CD8-positive, alpha-beta memory T cell (primary cell): ENCODE measurements around the gene DNAH5. TPM values are rescaled to one million over a fixed set of nuclear protein-coding genes. Genes with fewer than 3 reads are reported as not detected.

ENCODE experiments used
- CTCF ChIA-PET: fragments of 350-600 bp; sonication (Branson Sonifier 250); formaldehyde crosslinking; loops from one replicate; lab custom pipeline; 2021; ENCODE audit warnings: antibody characterized with exemption; lab: Charles Lee
- POLR2A ChIA-PET: fragments of 350-600 bp; sonication (Branson Sonifier 250); formaldehyde crosslinking; loops from one replicate; lab custom pipeline; 2021; ENCODE audit warnings: antibody characterized with exemption; lab: Charles Lee
- DNase-seq, 5 donors: peaks; one replicate each; pipeline versions ENCODE4 v3.0.0 to v3.0.0-alpha.2; 2020 to 2022; ENCODE audit warnings: mixed read lengths in 1 of 5
- H3K27ac ChIP-seq: one replicate; pipeline ENCODE4 v1.7.0; 2013; ENCODE audit warnings: low read depth, mild to moderate bottlenecking, low read length, moderate library complexity
- H3K27me3 ChIP-seq: 2 replicates; pipeline ENCODE4 v1.7.0; 2013; ENCODE audit warnings: low read length, mild to moderate bottlenecking; ENCODE audit not compliant: insufficient read depth, poor library complexity, severe bottlenecking
- H3K36me3 ChIP-seq: 2 replicates; pipeline ENCODE4 v1.7.0; 2013; ENCODE audit warnings: mild to moderate bottlenecking, low read length, moderate library complexity; ENCODE audit not compliant: insufficient read depth
- H3K4me1 ChIP-seq: 2 replicates; pipeline ENCODE4 v1.7.0; 2013; ENCODE audit warnings: mild to moderate bottlenecking, low read length, moderate library complexity; ENCODE audit not compliant: insufficient read depth
- H3K4me3 ChIP-seq: 2 replicates; pipeline ENCODE4 v1.7.0; 2013; ENCODE audit warnings: mild to moderate bottlenecking, low read length
- H3K9me3 ChIP-seq: 2 replicates; pipeline ENCODE4 v1.7.0; 2013; ENCODE audit warnings: mild to moderate bottlenecking, low read length
- H3K27ac Mint-ChIP-seq, 8 donors: one replicate each; pipeline ENCODE4 v1.8.0; 2020 to 2021; ENCODE audit warnings: mixed read lengths in 8 of 8, mild to moderate bottlenecking in 6 of 8, inconsistent platforms in 3 of 8, moderate library complexity in 3 of 8
- H3K27me3 Mint-ChIP-seq, 2 donors: one replicate each; pipeline ENCODE4 v1.8.0; 2020 to 2021; ENCODE audit warnings: mixed read lengths in 2 of 2, mild to moderate bottlenecking in 1 of 2, moderate library complexity in 1 of 2
- H3K36me3 Mint-ChIP-seq, 3 donors: one replicate each; pipeline ENCODE4 v1.8.0; 2020 to 2021; ENCODE audit warnings: mixed read lengths in 3 of 3, inconsistent platforms in 1 of 3, mild to moderate bottlenecking in 1 of 3
- H3K4me1 Mint-ChIP-seq, 3 donors: one replicate each; pipeline ENCODE4 v1.8.0; 2020 to 2021; ENCODE audit warnings: mixed read lengths in 3 of 3, inconsistent platforms in 1 of 3, mild to moderate bottlenecking in 1 of 3
- H3K4me3 Mint-ChIP-seq, 7 donors: one replicate each; pipeline ENCODE4 v1.8.0; 2020 to 2021; ENCODE audit warnings: mixed read lengths in 7 of 7, mild to moderate bottlenecking in 6 of 7, moderate library complexity in 4 of 7, inconsistent platforms in 2 of 7
- H3K9me3 Mint-ChIP-seq, 5 donors: one replicate each; pipeline ENCODE4 v1.8.0; 2020 to 2022; ENCODE audit warnings: mixed read lengths in 5 of 5, mild to moderate bottlenecking in 3 of 5, moderate library complexity in 2 of 5, inconsistent platforms in 1 of 5
- polyA plus RNA-seq: library from polyadenylated mRNA; unstranded; fragments of 300-500 nt; fragmentation: Illumina TruSeq; gene quantifications from one replicate; pipeline ENCODE4 v1.2.3, GENCODE V29; 2021
- total RNA-seq, 2 experiments: library from RNA; stranded (reverse); gene quantifications; one replicate each; pipeline ENCODE4 v1.2.3, GENCODE V29; 2021

The DNAH5 gene
- total and polyA plus RNA-seq, 3 experiments from 2014 or later: not detected

DNA sequence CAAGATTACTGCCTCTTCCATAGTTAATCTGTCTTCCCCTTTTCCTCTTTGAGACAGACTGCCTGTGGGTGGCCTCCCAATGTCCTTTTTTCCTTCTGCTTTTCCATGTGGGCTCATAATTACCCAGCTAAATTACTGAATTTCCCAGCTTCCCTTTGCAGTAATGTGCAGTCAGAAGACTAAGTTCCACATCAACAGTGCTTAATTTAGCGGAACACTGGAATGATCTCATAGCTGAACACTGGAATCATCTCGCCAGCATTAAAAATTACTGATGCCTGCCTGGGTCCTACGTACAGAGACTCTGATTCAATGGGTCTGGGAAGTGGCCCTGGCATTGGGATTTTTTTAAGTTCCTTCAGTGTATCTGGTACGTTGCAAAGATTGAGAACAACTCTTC is 84.3 kb downstream of the DNAH5 start:
- H3K27me3 Mint-ChIP-seq: peaks cover 0 to 2% of the 10 kb centered on the region in 2 donors
- no peak overlapping the region for H3K4me3 Mint-ChIP-seq
- Histone ChIP-seq H3K4me1 (no peaks in the 10 kb centered on the region), H3K27me3 (no peaks in the 10 kb centered on the region), H3K27ac (no peak overlapping the region), H3K36me3 (no peaks in the 10 kb centered on the region), H3K4me3 (no peak overlapping the region), H3K9me3 (no peaks in the 10 kb centered on the region)
- POLR2A ChIA-PET: no interaction called here
- no peak for DNase-seq
- peaks cover 6 to 35% (median 14%) of the 10 kb centered on the region in 5 donors for H3K9me3 Mint-ChIP-seq
- no peaks in the 10 kb centered on the region for H3K4me1 Mint-ChIP-seq
- CTCF ChIA-PET: no interaction called here
- H3K27ac Mint-ChIP-seq: no peak overlapping the region
- H3K36me3 Mint-ChIP-seq: no peaks in the 10 kb centered on the region

- Histone ChIP-seq H3K9me3 (no peaks in the 10 kb centered on the region), H3K4me3 (no peak overlapping the region), H3K36me3 (no peaks in the 10 kb centered on the region), H3K27me3 (no peaks in the 10 kb centered on the region), H3K4me1 (no peaks in the 10 kb centered on the region), H3K27ac (no peak overlapping the region)
- ChIA-PET POLR2A (no interaction called here), CTCF (no interaction called here)
- no peaks in the 10 kb centered on the region for H3K4me1 Mint-ChIP-seq
- no peaks in the 10 kb centered on the region for H3K36me3 Mint-ChIP-seq
- H3K4me3 Mint-ChIP-seq: no peak overlapping the region
- peaks cover 6 to 35% (median 16%) of the 10 kb centered on the region in 5 donors for H3K9me3 Mint-ChIP-seq
- no peak overlapping the region for H3K27ac Mint-ChIP-seq
- DNase-seq: no peak
- peaks cover 0 to 2% of the 10 kb centered on the region in 2 donors for H3K27me3 Mint-ChIP-seq
These were observed 85.0 kb downstream of the DNAH5 start for GRCh38 chr5:13859270-13860065.

GRCh38 chr5:13843175-13843846 is 101.2 kb downstream of the DNAH5 start:
- CTCF ChIA-PET: no interaction called here

DNA sequence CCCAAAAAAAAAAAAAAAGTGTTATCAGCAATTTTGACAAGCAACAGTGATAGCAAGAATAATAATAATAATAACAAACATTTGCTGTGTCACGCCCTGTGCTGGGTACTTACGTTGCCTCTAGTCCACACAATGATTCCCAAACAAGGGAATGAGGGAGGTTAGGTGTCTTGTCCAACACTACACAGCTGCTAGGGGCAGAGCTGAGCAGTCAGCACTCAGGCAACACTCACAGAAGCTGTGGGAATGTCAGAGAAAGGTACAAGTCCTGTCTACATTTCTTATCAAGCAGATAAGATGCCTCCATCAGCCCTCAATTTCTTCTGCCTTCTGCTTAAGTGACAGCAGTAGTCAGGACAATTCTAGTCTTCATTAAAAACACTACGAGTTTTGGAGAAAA is 111.0 kb downstream of the DNAH5 start:
- ChIA-PET CTCF (no interaction called here), POLR2A (no interaction called here)
- H3K27me3 ChIP-seq: no peaks in the 10 kb centered on the region
- no peaks in the 10 kb centered on the region for H3K4me1 Mint-ChIP-seq
- H3K9me3 ChIP-seq: no peaks in the 10 kb centered on the region
- no peak for DNase-seq
- H3K36me3 Mint-ChIP-seq: peaks cover 0 to 3% (median 0%) of the 10 kb centered on the region in 3 donors
- no peak overlapping the region for H3K4me3 ChIP-seq
- H3K4me3 Mint-ChIP-seq: no peak overlapping the region
- H3K9me3 Mint-ChIP-seq: peaks cover 0 to 23% (median 11%) of the 10 kb centered on the region in 5 donors
- H3K27me3 Mint-ChIP-seq: no peaks in the 10 kb centered on the region
- no peaks in the 10 kb centered on the region for H3K36me3 ChIP-seq
- H3K27ac Mint-ChIP-seq: no peak overlapping the region
- H3K4me1 ChIP-seq: no peaks in the 10 kb centered on the region
- H3K27ac ChIP-seq: no peak overlapping the region

More at GRCh38 chr5:13843175-13843846, 101.2 kb downstream of the DNAH5 start:
- no peak overlapping the region for H3K4me3 ChIP-seq
- H3K27me3 ChIP-seq: no peaks in the 10 kb centered on the region
- no peaks in the 10 kb centered on the region for H3K4me1 ChIP-seq
- Mint-ChIP-seq H3K36me3 (no peaks in the 10 kb centered on the region), H3K4me1 (no peaks in the 10 kb centered on the region), H3K27me3 (no peaks in the 10 kb centered on the region), H3K4me3 (no peak overlapping the region), H3K27ac (no peak overlapping the region), H3K9me3 (peaks cover 0 to 9% (median 0%) of the 10 kb centered on the region in 5 donors)
- no peak overlapping the region for H3K27ac ChIP-seq
- POLR2A ChIA-PET: no interaction called here
- no peak for DNase-seq
- no peaks in the 10 kb centered on the region for H3K9me3 ChIP-seq
- no peaks in the 10 kb centered on the region for H3K36me3 ChIP-seq

- no peaks in the 10 kb centered on the region for H3K27me3 Mint-ChIP-seq
- no peak overlapping the region for H3K27ac Mint-ChIP-seq
- DNase-seq: no peak
- Histone ChIP-seq H3K9me3 (no peaks in the 10 kb centered on the region), H3K4me3 (no peak overlapping the region), H3K36me3 (no peaks in the 10 kb centered on the region), H3K27me3 (no peaks in the 10 kb centered on the region), H3K27ac (no peak overlapping the region), H3K4me1 (no peaks in the 10 kb centered on the region)
- H3K9me3 Mint-ChIP-seq: peaks cover 0 to 17% (median 8%) of the 10 kb centered on the region in 5 donors
- CTCF ChIA-PET: no interaction called here
- peaks cover 0 to 3% (median 0%) of the 10 kb centered on the region in 3 donors for H3K36me3 Mint-ChIP-seq
- H3K4me1 Mint-ChIP-seq: no peaks in the 10 kb centered on the region
- no peak overlapping the region for H3K4me3 Mint-ChIP-seq
- POLR2A ChIA-PET: no interaction called here
These were observed 113.1 kb downstream of the DNAH5 start for GRCh38 chr5:13831351-13831750.

GRCh38 chr5:13830536-13830935 is 114.0 kb downstream of the DNAH5 start:
- no peak for DNase-seq
- no peaks in the 10 kb centered on the region for H3K27me3 Mint-ChIP-seq
- no peaks in the 10 kb centered on the region for H3K9me3 ChIP-seq
- POLR2A ChIA-PET: no interaction called here
- no peaks in the 10 kb centered on the region for H3K4me1 ChIP-seq
- no peak overlapping the region for H3K27ac Mint-ChIP-seq
- no peaks in the 10 kb centered on the region for H3K36me3 ChIP-seq
- H3K36me3 Mint-ChIP-seq: peaks cover 0 to 3% (median 0%) of the 10 kb centered on the region in 3 donors
- no peaks in the 10 kb centered on the region for H3K4me1 Mint-ChIP-seq
- no peaks in the 10 kb centered on the region for H3K27me3 ChIP-seq
- H3K9me3 Mint-ChIP-seq: peaks cover 0 to 15% (median 4%) of the 10 kb centered on the region in 5 donors
- no peak overlapping the region for H3K4me3 ChIP-seq
- H3K27ac ChIP-seq: no peak overlapping the region
- H3K4me3 Mint-ChIP-seq: no peak overlapping the region
- CTCF ChIA-PET: no interaction called here

GRCh38 chr5:13821366-13821765 is 123.1 kb downstream of the DNAH5 start:
- POLR2A ChIA-PET: no interaction called here
- H3K27me3 Mint-ChIP-seq: no peaks in the 10 kb centered on the region
- no peaks in the 10 kb centered on the region for H3K36me3 Mint-ChIP-seq
- CTCF ChIA-PET: no interaction called here
- Histone ChIP-seq H3K9me3 (no peaks in the 10 kb centered on the region), H3K4me3 (no peak overlapping the region), H3K27ac (no peak overlapping the region), H3K4me1 (no peaks in the 10 kb centered on the region), H3K27me3 (no peaks in the 10 kb centered on the region), H3K36me3 (no peaks in the 10 kb centered on the region)
- no peak overlapping the region for H3K4me3 Mint-ChIP-seq
- no peaks in the 10 kb centered on the region for H3K4me1 Mint-ChIP-seq
- H3K27ac Mint-ChIP-seq: no peak overlapping the region
- DNase-seq: no peak
- H3K9me3 Mint-ChIP-seq: peaks cover 0 to 9% (median 2%) of the 10 kb centered on the region in 5 donors

DNA sequence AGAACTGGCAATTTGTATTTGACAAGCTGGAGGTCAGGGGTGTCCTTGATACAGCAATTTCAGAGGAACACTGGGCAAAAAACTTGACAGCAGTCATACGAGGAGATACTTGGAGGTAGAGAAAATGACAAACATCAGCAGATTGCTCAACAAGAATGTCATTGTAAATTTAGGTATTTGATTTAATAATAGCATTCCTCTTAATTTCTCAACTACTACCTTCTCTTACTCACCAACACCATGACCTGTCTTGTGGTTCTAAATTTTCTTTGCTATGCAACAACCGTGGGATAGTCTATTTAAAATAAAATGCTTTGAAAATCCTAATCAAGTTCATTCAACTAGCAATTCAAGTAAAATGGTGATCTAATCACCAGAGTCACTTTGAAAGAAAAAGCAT is 128.4 kb downstream of the DNAH5 start:
- CTCF ChIA-PET: no interaction called here
- H3K4me3 ChIP-seq: no peak overlapping the region
- H3K4me1 ChIP-seq: no peaks in the 10 kb centered on the region
- DNase-seq: no peak
- H3K27ac ChIP-seq: no peak overlapping the region
- H3K4me1 Mint-ChIP-seq: no peaks in the 10 kb centered on the region
- peaks cover 0 to 5% (median 2%) of the 10 kb centered on the region in 5 donors for H3K9me3 Mint-ChIP-seq
- H3K4me3 Mint-ChIP-seq: no peak overlapping the region
- H3K36me3 ChIP-seq: no peaks in the 10 kb centered on the region
- H3K27me3 ChIP-seq: no peaks in the 10 kb centered on the region
- H3K9me3 ChIP-seq: no peaks in the 10 kb centered on the region
- H3K27ac Mint-ChIP-seq: no peak overlapping the region
- POLR2A ChIA-PET: no interaction called here
- H3K36me3 Mint-ChIP-seq: no peaks in the 10 kb centered on the region
- H3K27me3 Mint-ChIP-seq: no peaks in the 10 kb centered on the region
